Kidney (tissue), 14 donors: ENCODE results near the gene RGS4. TPM values are rescaled to one million over a fixed set of nuclear protein-coding genes. Genes with fewer than 3 reads are reported as not detected.

ENCODE experiments used
- DNase-seq, 5 donors: peaks; one replicate each; pipeline ENCODE4 v3.0.0-alpha.2; 2013 to 2020
- FAIRE-seq: peaks from 2 replicates; lab custom pipeline; 2012; peaks lifted over from hg19 to GRCh38; lab: Jason Lieb, UNC
- H3K27ac ChIP-seq, 2 donors: one replicate each; pipeline ENCODE4 v1.7.0; 2013; ENCODE audit warnings: low read depth in 2 of 2, low read length in 2 of 2, inconsistent platforms in 1 of 2
- H3K27me3 ChIP-seq: one replicate; pipeline ENCODE4 v1.7.1; 2013; ENCODE audit warnings: low read length, inconsistent platforms; ENCODE audit not compliant: control insufficient read depth, insufficient read depth
- H3K36me3 ChIP-seq, 3 donors: one replicate each; pipeline versions ENCODE4 v1.7.0 to v1.7.1; 2013; ENCODE audit warnings: low read length in 3 of 3, control low read depth in 1 of 3, inconsistent platforms in 1 of 3; ENCODE audit not compliant: insufficient read depth in 3 of 3, control insufficient read depth in 2 of 3
- H3K4me1 ChIP-seq, 3 donors: one replicate each; pipeline versions ENCODE4 v1.7.0 to v1.7.1; 2013; ENCODE audit warnings: low read length in 3 of 3, inconsistent platforms in 1 of 3, low read depth in 1 of 3; ENCODE audit not compliant: control insufficient read depth in 2 of 3, insufficient read depth in 2 of 3
- H3K4me3 ChIP-seq, 3 donors: one replicate each; pipeline versions ENCODE4 v1.7.0 to v1.8.1; 2013; ENCODE audit warnings: low read length in 3 of 3, control low read depth in 1 of 3, inconsistent platforms in 1 of 3
- H3K9ac ChIP-seq, 3 donors: one replicate each; pipeline versions ENCODE4 v1.7.0 to v1.7.1; 2013; ENCODE audit warnings: low read length in 3 of 3, control low read depth in 1 of 3, inconsistent platforms in 1 of 3
- H3K9me3 ChIP-seq, 3 donors: one replicate each; pipeline versions ENCODE4 v1.7.0 to v1.7.1; 2013; ENCODE audit warnings: low read length in 3 of 3, control low read depth in 1 of 3, inconsistent platforms in 1 of 3; ENCODE audit not compliant: control insufficient read depth in 2 of 3, insufficient read depth in 1 of 3
- intact Hi-C: fragments of 100-400 bp; cut with DNase I; formaldehyde crosslinking; loops from one replicate; pipeline ENCODE4 v1.11.1; 2022
- polyA plus RNA-seq: library from polyadenylated mRNA; stranded (reverse); fragments of 350-450 nt; fragmentation: Illumina TruSeq; extraction: RNeasy Lipid Tissue Mini Kit (QIAGEN cat#74804); gene quantifications from one replicate; pipeline ENCODE4 v1.2.3, GENCODE V29; 2014; ENCODE audit warnings: low read depth, low replicate concordance; ENCODE audit not compliant: insufficient read depth
- total RNA-seq: library from RNA; stranded (reverse); fragmentation: NEBNext Ultra II Directional; extraction: Animal tissue kit (Norgen Biotek cat#: 25700); gene quantifications from one replicate; pipeline ENCODE4 v1.2.1, GENCODE V29; 2021
- TF ChIP-seq, protein P1 (sequence below): IDR thresholded peaks from 3 replicates; pipeline ENCODE4 v1.5.1; 2012; ENCODE audit warnings: mild to moderate bottlenecking, moderate library complexity, borderline replicate concordance; ENCODE audit not compliant: insufficient read depth; ENCODE audit errors: extremely low read depth
- donor health status: control.
- donor health status: control.
- donor health status: control.
- donor health status: control.
- donor health status: control.
- donor health status: DM: yes; HTN: yes; CAD: no.
- donor health status: Normal renal cell carcinoma (clear cell type).

Gene RGS4
- total and polyA plus RNA-seq, 2 donors from 2014 or later: 2.0 to 3.1 TPM

DNA sequence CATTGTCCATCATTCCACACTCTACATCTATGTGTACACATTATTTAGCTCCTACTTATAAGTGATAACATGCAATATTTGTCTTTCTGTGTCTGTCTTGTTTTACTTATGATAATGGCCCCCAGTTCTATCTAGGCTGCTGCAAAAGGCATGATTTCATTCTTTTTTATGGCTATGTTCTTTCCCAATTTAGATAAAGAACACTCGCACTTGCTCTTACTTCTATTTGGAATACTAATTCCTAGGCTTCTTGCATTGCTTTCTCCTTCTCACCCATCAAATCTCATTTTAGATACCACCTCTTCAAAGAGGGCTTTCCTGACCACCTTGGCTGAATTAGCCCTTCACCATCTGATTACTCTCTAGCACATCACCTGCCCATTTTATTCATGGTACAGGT lies 3.0 kb upstream of the RGS4 start:
- H3K36me3 ChIP-seq: no peaks in the 10 kb centered on the region
- intact Hi-C loops: no loop called here
- FAIRE-seq (no peak), DNase-seq (no peak)
- H3K4me3 ChIP-seq: no peak overlapping the region
- H3K9me3 ChIP-seq: no peaks in the 10 kb centered on the region
- TF ChIP-seq, protein P1, sequence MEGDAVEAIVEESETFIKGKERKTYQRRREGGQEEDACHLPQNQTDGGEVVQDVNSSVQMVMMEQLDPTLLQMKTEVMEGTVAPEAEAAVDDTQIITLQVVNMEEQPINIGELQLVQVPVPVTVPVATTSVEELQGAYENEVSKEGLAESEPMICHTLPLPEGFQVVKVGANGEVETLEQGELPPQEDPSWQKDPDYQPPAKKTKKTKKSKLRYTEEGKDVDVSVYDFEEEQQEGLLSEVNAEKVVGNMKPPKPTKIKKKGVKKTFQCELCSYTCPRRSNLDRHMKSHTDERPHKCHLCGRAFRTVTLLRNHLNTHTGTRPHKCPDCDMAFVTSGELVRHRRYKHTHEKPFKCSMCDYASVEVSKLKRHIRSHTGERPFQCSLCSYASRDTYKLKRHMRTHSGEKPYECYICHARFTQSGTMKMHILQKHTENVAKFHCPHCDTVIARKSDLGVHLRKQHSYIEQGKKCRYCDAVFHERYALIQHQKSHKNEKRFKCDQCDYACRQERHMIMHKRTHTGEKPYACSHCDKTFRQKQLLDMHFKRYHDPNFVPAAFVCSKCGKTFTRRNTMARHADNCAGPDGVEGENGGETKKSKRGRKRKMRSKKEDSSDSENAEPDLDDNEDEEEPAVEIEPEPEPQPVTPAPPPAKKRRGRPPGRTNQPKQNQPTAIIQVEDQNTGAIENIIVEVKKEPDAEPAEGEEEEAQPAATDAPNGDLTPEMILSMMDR: no peak
- H3K27me3 ChIP-seq: no peaks in the 10 kb centered on the region
- H3K9ac ChIP-seq: no peak overlapping the region
- H3K4me1 ChIP-seq: peaks cover 0 to 7% (median 0%) of the 10 kb centered on the region in 3 donors
- H3K27ac ChIP-seq: no peak overlapping the region

GRCh38 chr1:163066686-163067085 lies 2.5 kb upstream of the RGS4 start:
- TF ChIP-seq, protein P1: no peak
- Histone ChIP-seq H3K4me1 (peaks cover 0 to 7% (median 0%) of the 10 kb centered on the region in 3 donors), H3K27ac (no peak overlapping the region), H3K4me3 (no peak overlapping the region), H3K36me3 (no peaks in the 10 kb centered on the region), H3K9ac (no peak overlapping the region), H3K27me3 (no peaks in the 10 kb centered on the region), H3K9me3 (no peaks in the 10 kb centered on the region)
- intact Hi-C loops: no loop called here
- FAIRE-seq: no peak
- no peak for DNase-seq

DNA sequence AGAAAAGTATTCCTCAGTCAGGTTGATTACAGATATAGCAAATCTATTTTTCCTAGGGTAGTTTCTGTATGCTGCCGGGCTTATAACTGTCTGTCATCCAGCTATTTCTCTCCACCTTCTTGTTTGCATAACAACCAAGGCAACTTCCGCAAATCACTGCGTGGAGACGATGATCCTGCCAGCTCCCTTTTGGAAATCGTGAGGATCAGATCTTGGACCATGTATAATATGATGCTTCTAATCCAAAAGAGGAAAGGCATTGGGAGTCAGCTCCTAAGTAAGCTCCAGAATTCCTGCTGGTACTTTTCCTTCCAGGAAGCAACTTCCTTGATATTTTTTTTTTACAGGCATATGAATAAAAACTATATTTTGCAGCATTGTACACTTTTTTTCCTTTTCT lies 445 bp upstream of the RGS4 start:
- no peak for FAIRE-seq

More for the DNA sequence above, 445 bp upstream of the RGS4 start:
- Histone ChIP-seq H3K27me3 (no peaks in the 10 kb centered on the region), H3K4me1 (peaks cover 0 to 7% (median 0%) of the 10 kb centered on the region in 3 donors), H3K27ac (no peak overlapping the region), H3K9me3 (no peaks in the 10 kb centered on the region), H3K9ac (no peak overlapping the region), H3K4me3 (peak overlapping the region in 1 of 3 donors; percentile 47), H3K36me3 (no peaks in the 10 kb centered on the region)
- intact Hi-C loops: no loop called here
- TF ChIP-seq, protein P1: no peak
- DNase-seq: no peak
